Measurements from ENCODE around the gene TET3. TPM values are rescaled to one million over a fixed set of nuclear protein-coding genes. Genes with fewer than 3 reads are reported as not detected.

The TET3 gene
- total RNA-seq, 3 donors from 2014 or later, result 7.9 to 13.2 (median 9.8) TPM

DNA sequence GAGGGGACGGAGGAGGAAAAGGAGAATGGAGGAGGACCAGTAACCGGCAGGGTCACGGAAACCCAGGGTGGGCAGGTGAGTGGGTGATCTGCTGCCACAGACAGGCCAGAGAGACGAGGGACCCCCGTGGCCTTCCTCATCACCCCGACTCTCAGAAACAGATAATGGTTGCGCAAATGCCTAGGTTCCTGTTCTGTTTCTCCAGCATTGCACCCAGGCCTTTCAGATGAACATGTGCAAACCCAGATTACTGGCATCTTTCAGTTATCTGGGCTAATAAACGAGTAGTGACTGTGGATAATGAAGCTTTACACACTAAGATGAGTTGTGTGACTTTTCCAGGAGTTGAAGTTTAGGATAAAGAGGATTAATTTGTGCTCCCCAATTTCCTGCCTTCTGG, 46.5 kb downstream of the TET3 start:
- H3K27ac ChIP-seq, result no peak overlapping the region
- no peak for DNase-seq (ENCODE audit: low spot score in 2 of 2)
- no peak overlapping the region for H3K4me3 ChIP-seq
- no peaks in the 10 kb centered on the region for H3K4me1 ChIP-seq
- TF ChIP-seq POLR2AphosphoS5 (IDR thresholded peaks at IDR 0.05), result no peak
- TF ChIP-seq, protein P1, sequence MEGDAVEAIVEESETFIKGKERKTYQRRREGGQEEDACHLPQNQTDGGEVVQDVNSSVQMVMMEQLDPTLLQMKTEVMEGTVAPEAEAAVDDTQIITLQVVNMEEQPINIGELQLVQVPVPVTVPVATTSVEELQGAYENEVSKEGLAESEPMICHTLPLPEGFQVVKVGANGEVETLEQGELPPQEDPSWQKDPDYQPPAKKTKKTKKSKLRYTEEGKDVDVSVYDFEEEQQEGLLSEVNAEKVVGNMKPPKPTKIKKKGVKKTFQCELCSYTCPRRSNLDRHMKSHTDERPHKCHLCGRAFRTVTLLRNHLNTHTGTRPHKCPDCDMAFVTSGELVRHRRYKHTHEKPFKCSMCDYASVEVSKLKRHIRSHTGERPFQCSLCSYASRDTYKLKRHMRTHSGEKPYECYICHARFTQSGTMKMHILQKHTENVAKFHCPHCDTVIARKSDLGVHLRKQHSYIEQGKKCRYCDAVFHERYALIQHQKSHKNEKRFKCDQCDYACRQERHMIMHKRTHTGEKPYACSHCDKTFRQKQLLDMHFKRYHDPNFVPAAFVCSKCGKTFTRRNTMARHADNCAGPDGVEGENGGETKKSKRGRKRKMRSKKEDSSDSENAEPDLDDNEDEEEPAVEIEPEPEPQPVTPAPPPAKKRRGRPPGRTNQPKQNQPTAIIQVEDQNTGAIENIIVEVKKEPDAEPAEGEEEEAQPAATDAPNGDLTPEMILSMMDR (IDR thresholded peaks at IDR 0.05), result no peak
- no peak for TF ChIP-seq POLR2A (IDR thresholded peaks at IDR 0.05)
- H3K9me3 ChIP-seq, result no peaks in the 10 kb centered on the region
- no peaks in the 10 kb centered on the region for H3K36me3 ChIP-seq
- H3K27me3 ChIP-seq, result no peaks in the 10 kb centered on the region
- intact Hi-C loops (cut with DNase I; ENCODE audit: low total_unique reads), result loop anchor here (10.0 kb wide), 1 partner anchor 346 kb away; no protein-coding TSS in a partner anchor

DNA sequence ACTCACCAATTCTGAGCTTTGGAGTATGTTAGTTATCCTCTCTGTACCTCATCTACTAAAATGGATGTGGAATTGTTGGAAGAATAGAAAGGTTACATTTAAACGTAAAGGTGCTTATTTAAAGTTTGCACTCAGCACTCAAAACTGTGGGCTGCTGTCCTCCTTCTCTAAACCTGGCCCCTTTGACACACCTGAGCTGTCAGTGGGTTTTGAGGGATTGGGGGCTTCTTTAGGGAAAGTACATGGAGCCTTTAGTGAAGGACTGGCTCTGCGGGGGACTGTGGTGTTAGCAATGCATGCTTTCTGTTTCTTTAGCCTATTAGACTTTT, 47.2 kb downstream of the TET3 start:
- no peak for TF ChIP-seq POLR2A (IDR thresholded peaks at IDR 0.05)
- no peak for TF ChIP-seq POLR2AphosphoS5 (IDR thresholded peaks at IDR 0.05)
- TF ChIP-seq, protein P1 (IDR thresholded peaks at IDR 0.05), result no peak
- no peaks in the 10 kb centered on the region for H3K36me3 ChIP-seq
- no peaks in the 10 kb centered on the region for H3K9me3 ChIP-seq
- H3K27me3 ChIP-seq, result no peaks in the 10 kb centered on the region
- peak overlapping the region in 1 of 3 donors; percentile 40 for H3K4me3 ChIP-seq
- H3K4me1 ChIP-seq, result no peaks in the 10 kb centered on the region
- no peak for DNase-seq (ENCODE audit: low spot score in 2 of 2)
- no peak overlapping the region for H3K27ac ChIP-seq
- intact Hi-C loops (cut with DNase I; ENCODE audit: low total_unique reads), result loop anchor here (10.0 kb wide), 1 partner anchor 347 kb away; no protein-coding TSS in a partner anchor

DNA sequence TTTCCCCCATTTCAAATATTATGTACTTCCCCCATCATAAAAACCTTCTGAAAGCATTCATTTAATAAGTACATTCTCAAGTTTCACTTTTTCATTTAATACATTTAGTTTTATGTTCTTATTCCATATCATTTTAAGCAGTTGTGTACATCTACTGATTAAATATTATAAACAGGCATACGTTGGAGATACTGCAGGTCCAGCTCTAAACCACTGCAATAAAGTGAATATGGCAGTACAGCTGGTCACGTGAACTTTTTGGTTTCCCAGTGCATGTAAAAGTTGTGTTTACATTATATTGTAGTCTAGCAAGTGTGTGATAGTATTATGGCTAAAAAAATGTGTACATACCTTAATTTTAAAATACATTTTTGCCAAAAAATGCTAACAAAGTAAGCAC, 48.7 kb downstream of the TET3 start:
- H3K27ac ChIP-seq, result no peak overlapping the region
- no peak overlapping the region for H3K4me3 ChIP-seq
- intact Hi-C loops (cut with DNase I; ENCODE audit: low total_unique reads), result loop anchor here (10.0 kb wide), 1 partner anchor 349 kb away; no protein-coding TSS in a partner anchor
- no peaks in the 10 kb centered on the region for H3K27me3 ChIP-seq
- no peaks in the 10 kb centered on the region for H3K9me3 ChIP-seq
- no peaks in the 10 kb centered on the region for H3K36me3 ChIP-seq
- DNase-seq (ENCODE audit: low spot score in 2 of 2), result no peak
- TF ChIP-seq POLR2A (IDR thresholded peaks at IDR 0.05) (no peak), POLR2AphosphoS5 (IDR thresholded peaks at IDR 0.05) (no peak)
- TF ChIP-seq, protein P1 (IDR thresholded peaks at IDR 0.05), result no peak
- no peaks in the 10 kb centered on the region for H3K4me1 ChIP-seq

Other genes with a start within 250 kb of the TET3 start
- 10 to 100 TPM; 25.2 to 41.4 (median 32.8) TPM for gene TPRKB, start 247.6 kb upstream of the TET3 start, total RNA-seq
- gene DUSP11, start 204.8 kb upstream of the TET3 start, total RNA-seq, result 10 to 100 TPM; 28.8 to 49.9 (median 36.1) TPM
- not detected for gene C2orf78, start 200.7 kb upstream of the TET3 start, total RNA-seq
- 10 to 100 TPM; 26.1 to 32.5 (median 32.4) TPM for gene STAMBP, start 155.9 kb upstream of the TET3 start, total RNA-seq
- 100 to 1,000 TPM in 1 of 3 donors, 10 to 100 TPM in 1, 1 to 10 TPM in 1; 3.8 to 108 (median 54.6) TPM for gene ACTG2, start 91.9 kb upstream of the TET3 start, total RNA-seq
- gene DGUOK, start 58.0 kb upstream of the TET3 start, total RNA-seq, result 10 to 100 TPM; 35.4 to 45.7 (median 42.3) TPM
- 10 to 100 TPM; 27.1 to 42.6 (median 30.2) TPM for gene BOLA3, start 163.0 kb downstream of the TET3 start, total RNA-seq
- 100 to 1,000 TPM in 1 of 3 donors, 10 to 100 TPM in 2; 87.8 to 107 (median 98.4) TPM for gene MOB1A, start 194.0 kb downstream of the TET3 start, total RNA-seq
- gene MTHFD2, start 213.7 kb downstream of the TET3 start, total RNA-seq, result 100 to 1,000 TPM in 1 of 3 donors, 10 to 100 TPM in 2; 41.6 to 100 (median 56.7) TPM